GM10266 (cell line): ENCODE measurements around the gene SGMS1.

Experiments
- DNase-seq: peaks from one replicate; pipeline ENCODE4 v3.0.0; 2012; ENCODE audit errors: extremely low spot score
- TF ChIP-seq, protein P1 (sequence below): IDR thresholded peaks from 2 replicates; pipeline ENCODE4 v1.5.1; 2012; ENCODE audit warnings: mild to moderate bottlenecking, low read depth; ENCODE audit not compliant: control insufficient read depth, insufficient read depth; ENCODE audit errors: missing control alignments

Gene SGMS1

DNA sequence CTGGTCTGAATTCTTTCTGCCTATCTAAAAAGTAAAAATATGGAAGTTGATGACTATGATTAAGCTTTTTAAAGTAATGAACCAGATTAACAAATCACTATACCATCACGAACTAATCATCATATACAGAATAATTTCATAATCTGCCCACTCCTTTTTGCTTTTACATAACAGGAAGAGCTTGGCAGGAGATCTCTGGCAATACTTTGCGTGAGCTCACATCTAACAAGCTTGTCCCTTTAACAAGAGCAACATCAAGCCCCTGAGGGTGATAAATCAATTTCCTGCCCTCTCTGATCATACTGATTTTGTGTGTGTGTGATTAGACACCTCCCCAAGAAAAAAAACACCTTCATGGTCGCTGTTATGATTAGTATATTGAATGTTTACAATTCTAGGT, 228.9 kb downstream of the SGMS1 start:
- TF ChIP-seq, protein P1, sequence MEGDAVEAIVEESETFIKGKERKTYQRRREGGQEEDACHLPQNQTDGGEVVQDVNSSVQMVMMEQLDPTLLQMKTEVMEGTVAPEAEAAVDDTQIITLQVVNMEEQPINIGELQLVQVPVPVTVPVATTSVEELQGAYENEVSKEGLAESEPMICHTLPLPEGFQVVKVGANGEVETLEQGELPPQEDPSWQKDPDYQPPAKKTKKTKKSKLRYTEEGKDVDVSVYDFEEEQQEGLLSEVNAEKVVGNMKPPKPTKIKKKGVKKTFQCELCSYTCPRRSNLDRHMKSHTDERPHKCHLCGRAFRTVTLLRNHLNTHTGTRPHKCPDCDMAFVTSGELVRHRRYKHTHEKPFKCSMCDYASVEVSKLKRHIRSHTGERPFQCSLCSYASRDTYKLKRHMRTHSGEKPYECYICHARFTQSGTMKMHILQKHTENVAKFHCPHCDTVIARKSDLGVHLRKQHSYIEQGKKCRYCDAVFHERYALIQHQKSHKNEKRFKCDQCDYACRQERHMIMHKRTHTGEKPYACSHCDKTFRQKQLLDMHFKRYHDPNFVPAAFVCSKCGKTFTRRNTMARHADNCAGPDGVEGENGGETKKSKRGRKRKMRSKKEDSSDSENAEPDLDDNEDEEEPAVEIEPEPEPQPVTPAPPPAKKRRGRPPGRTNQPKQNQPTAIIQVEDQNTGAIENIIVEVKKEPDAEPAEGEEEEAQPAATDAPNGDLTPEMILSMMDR, result no peak
- no peak for DNase-seq

DNA sequence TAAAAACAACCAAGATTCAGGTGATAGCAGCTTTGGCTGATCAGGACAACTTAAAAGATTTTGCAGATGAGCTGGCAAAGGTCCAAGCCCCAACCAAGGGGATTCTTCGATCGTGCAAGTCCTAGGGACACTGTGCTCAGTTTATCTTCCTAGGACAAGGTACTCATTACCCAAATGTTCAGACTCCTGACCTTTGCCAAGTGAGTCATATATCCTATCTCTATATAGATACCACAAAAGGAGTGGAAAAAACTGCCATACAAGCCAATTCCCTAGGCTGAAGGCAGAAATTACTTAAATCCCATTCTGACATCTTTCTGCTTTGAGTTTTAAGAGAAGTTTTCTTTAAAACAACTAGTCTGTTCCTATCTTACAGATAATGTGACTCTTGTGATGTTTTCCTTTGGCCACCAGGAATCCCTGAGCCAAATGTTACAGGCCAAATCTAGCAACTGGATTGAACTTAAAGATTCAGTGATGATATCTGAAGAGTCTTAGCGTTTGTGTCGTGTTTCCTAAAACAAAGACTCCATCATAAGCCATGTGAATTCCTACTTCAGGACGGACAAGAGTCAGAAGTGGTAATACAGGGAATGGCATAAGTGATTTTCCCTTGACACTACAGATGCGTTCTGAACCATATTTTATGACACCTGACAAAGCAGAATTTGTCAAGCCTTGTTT, 229.8 kb downstream of the SGMS1 start:
- DNase-seq, result no peak
- TF ChIP-seq, protein P1, result no peak

- DNase-seq, result no peak
- TF ChIP-seq, protein P1, result no peak
These were observed 230.6 kb downstream of the SGMS1 start for GRCh38 chr10:50392966-50393718.

DNA sequence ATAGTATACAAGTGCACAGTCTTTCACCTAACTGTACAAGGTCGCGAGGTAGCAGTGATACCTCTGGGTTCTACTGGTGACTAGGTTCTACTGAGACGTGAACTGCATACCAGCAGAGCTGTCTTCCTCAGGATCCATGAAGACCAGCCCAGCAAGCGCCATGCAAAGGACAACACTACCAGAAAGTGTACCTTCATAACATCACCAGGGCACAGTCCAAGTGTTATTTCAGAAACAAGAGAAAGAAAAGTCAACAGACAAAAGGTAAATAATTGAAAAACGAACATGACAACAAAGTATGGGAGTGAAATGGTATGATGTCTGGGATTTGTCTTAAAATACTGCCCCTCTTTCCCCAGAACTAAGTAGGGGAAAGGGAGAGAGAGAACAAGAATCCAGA, 231.3 kb downstream of the SGMS1 start:
- no peak for DNase-seq
- TF ChIP-seq, protein P1, result no peak

DNA sequence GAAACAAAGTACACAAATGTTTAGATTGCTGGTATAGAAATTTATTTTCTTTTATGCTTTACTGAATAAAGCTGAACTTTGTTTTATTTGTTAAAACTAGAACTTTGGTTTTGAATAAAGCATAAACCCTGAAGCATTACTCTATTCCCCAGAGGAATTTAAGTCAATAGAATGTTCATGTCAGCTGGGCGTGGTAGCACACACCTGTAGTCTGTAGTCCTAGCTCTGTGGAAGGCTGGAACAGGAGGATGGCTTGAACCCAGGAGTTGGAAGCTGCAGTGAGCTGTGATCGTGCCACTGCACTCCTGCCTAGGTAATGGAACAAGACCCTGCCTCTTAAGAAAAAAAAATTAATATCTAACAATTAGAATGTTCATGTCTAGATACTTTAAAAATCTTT, 233.5 kb downstream of the SGMS1 start:
- DNase-seq, result no peak
- TF ChIP-seq, protein P1, result no peak

GRCh38 chr10:50388181-50388580, 235.6 kb downstream of the SGMS1 start:
- no peak for DNase-seq
- TF ChIP-seq, protein P1, result no peak

GRCh38 chr10:50387732-50388073, 236.1 kb downstream of the SGMS1 start:
- DNase-seq, result no peak
- TF ChIP-seq, protein P1, result no peak
